ENCODE data around the gene GABRB3.
"Not testable (repeated sequence)": the region's sequence is repeated elsewhere in the genome, so short reads cannot be mapped to it uniquely, and the experiment has no call there.

The GABRB3 gene

GRCh38 chr15:26738996-26739395, 33.9 kb downstream of the GABRB3 start:
- H3K4me1 ChIP-seq (ENCODE audit: control insufficient read depth, insufficient read depth, low read length) = no peaks in the 10 kb centered on the region
- H3K4me3 ChIP-seq (ENCODE audit: insufficient read depth, low read depth, low read length) = no peak overlapping the region
- no peak overlapping the region for H3K27ac ChIP-seq (ENCODE audit: insufficient read depth, low read depth, low read length, poor library complexity, severe bottlenecking)
- WGBS, 2 experiments = 90 to 93% methylated on average over 9 of the region's 9 CpGs
- no peaks in the 10 kb centered on the region for H3K27me3 ChIP-seq (ENCODE audit: control insufficient read depth, insufficient read depth, low read length, poor library complexity, severe bottlenecking)
- no peaks in the 10 kb centered on the region for H3K9me3 ChIP-seq (ENCODE audit: control insufficient read depth, low read length)
- no peaks in the 10 kb centered on the region for H3K36me3 ChIP-seq (ENCODE audit: control insufficient read depth, insufficient read depth, low read length)

DNA sequence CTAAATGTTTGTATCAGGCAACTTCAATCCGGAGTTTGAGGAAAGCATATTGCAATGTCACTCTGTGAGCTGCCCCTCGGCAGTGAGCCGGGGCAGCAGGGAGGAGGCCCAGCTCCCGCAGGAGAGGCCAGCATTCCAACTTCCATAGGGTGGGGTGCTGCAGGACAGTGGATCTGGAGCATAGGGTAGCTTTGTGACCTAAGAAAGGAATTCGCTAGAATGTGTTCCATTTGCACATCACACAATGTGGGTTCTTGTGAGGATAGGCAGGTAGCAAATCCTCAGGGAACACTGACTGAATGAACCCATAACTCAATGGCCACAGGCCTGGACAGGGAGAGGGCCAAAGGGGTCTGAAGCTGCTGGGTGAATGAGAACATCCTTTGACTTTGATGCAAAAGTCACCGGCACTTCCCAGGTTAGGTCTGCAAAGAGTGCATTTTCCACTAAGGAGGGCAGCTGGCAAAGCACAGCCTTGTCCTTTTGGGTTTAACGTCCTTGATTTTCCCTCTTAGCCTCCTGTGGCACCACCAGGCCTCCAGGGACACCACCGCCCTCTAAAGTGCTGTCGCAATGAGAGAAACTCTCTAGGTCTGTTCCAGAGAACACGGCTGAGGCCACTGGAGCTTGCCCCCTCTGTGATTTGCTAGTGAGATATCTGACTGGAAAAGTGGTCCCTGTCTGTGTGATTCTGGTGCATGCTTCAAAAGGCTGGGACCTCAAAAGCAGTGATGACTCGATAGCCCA, 36.2 kb downstream of the GABRB3 start:
- no peaks in the 10 kb centered on the region for H3K36me3 ChIP-seq (ENCODE audit: control insufficient read depth, insufficient read depth, low read length)
- WGBS, 2 experiments = 75 to 77% methylated on average over 11 of the region's 11 CpGs
- H3K27me3 ChIP-seq (ENCODE audit: control insufficient read depth, insufficient read depth, low read length, poor library complexity, severe bottlenecking) = no peaks in the 10 kb centered on the region
- no peaks in the 10 kb centered on the region for H3K9me3 ChIP-seq (ENCODE audit: control insufficient read depth, low read length)
- H3K4me3 ChIP-seq (ENCODE audit: insufficient read depth, low read depth, low read length) = no peak overlapping the region
- H3K27ac ChIP-seq (ENCODE audit: insufficient read depth, low read depth, low read length, poor library complexity, severe bottlenecking) = no peak overlapping the region
- no peaks in the 10 kb centered on the region for H3K4me1 ChIP-seq (ENCODE audit: control insufficient read depth, insufficient read depth, low read length)

GRCh38 chr15:26731965-26732364, 40.9 kb downstream of the GABRB3 start:
- Histone ChIP-seq H3K27ac (ENCODE audit: insufficient read depth, low read depth, low read length, poor library complexity, severe bottlenecking) (no peak overlapping the region), H3K4me3 (ENCODE audit: insufficient read depth, low read depth, low read length) (no peak overlapping the region), H3K36me3 (ENCODE audit: control insufficient read depth, insufficient read depth, low read length) (no peaks in the 10 kb centered on the region), H3K4me1 (ENCODE audit: control insufficient read depth, insufficient read depth, low read length) (no peaks in the 10 kb centered on the region), H3K27me3 (ENCODE audit: control insufficient read depth, insufficient read depth, low read length, poor library complexity, severe bottlenecking) (no peaks in the 10 kb centered on the region), H3K9me3 (ENCODE audit: control insufficient read depth, low read length) (no peaks in the 10 kb centered on the region)
- 97% methylated on average over 4 of the region's 5 CpGs for WGBS, 2 experiments

- H3K36me3 ChIP-seq (ENCODE audit: control insufficient read depth, insufficient read depth, low read length) = no peaks in the 10 kb centered on the region
- no peaks in the 10 kb centered on the region for H3K4me1 ChIP-seq (ENCODE audit: control insufficient read depth, insufficient read depth, low read length)
- no peaks in the 10 kb centered on the region for H3K27me3 ChIP-seq (ENCODE audit: control insufficient read depth, insufficient read depth, low read length, poor library complexity, severe bottlenecking)
- no peak overlapping the region for H3K4me3 ChIP-seq (ENCODE audit: insufficient read depth, low read depth, low read length)
- H3K9me3 ChIP-seq (ENCODE audit: control insufficient read depth, low read length) = no peaks in the 10 kb centered on the region
- H3K27ac ChIP-seq (ENCODE audit: insufficient read depth, low read depth, low read length, poor library complexity, severe bottlenecking) = no peak overlapping the region
Observed at GRCh38 chr15:26729581-26729980, 43.3 kb downstream of the GABRB3 start.

DNA sequence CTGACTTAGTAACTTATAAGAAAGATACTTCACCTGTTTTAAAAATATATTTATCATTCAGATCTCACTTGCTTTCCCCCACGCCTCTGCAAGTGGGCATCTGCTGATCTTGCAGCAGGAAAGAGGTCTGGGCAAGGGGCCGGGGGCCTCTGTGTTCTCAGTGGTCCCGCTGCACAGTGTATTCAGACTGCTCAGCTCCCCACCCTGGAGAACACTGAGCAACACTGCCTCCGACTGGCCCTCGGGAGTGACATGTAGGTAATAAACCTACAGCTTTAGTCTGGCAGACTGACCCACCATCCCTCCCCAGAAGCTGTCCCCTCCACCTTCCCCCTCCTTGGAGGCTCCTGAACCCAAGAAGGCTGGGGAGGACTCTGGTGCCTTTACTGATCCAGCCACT, 43.8 kb downstream of the GABRB3 start:
- Histone ChIP-seq H3K4me3 (ENCODE audit: insufficient read depth, low read depth, low read length) (no peak overlapping the region), H3K4me1 (ENCODE audit: control insufficient read depth, insufficient read depth, low read length) (no peaks in the 10 kb centered on the region), H3K9me3 (ENCODE audit: control insufficient read depth, low read length) (no peaks in the 10 kb centered on the region), H3K27me3 (ENCODE audit: control insufficient read depth, insufficient read depth, low read length, poor library complexity, severe bottlenecking) (no peaks in the 10 kb centered on the region), H3K27ac (ENCODE audit: insufficient read depth, low read depth, low read length, poor library complexity, severe bottlenecking) (no peak overlapping the region), H3K36me3 (ENCODE audit: control insufficient read depth, insufficient read depth, low read length) (no peaks in the 10 kb centered on the region)
- WGBS, 2 experiments = 83 to 88% methylated on average over 5 of the region's 5 CpGs

DNA sequence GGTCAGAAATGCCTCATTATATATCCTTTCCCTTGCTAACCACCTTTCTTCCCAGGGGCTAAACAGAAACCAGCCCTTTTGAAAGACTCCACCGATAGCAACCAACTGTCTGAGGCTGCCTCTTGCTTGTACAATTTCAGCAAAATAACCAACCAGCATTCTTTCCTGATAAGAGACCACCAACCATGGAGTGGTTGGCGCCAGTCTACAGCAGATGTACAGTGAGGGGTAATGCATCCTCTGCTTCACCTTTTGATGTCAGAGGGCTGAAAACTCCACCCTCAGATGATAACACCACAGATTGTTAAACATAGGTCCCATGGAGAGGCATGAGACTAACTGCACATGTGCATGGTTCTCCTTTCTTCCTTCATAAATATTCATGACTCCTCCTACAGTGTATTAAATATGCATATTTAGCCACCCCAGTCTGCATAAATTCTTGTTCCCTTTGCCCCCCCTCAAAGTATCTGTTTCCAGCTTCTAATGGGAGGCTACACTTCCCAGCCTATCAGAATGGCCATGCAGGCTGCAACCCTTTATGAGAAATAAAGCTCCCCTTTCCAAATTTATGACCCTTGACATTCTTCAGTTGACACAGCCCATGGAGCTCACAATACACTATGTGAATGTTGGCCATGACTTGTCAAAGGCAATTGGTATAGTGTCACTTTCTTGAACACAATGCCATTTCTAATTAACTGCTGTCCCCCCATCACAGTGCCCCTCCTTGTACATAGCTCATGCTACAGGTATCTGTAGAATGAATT, 48.3 kb downstream of the GABRB3 start:
- no peaks in the 10 kb centered on the region for H3K36me3 ChIP-seq (ENCODE audit: control insufficient read depth, insufficient read depth, low read length)
- 97 to 98% methylated on average over 2 of the region's 2 CpGs for WGBS, 2 experiments
- no peaks in the 10 kb centered on the region for H3K27me3 ChIP-seq (ENCODE audit: control insufficient read depth, insufficient read depth, low read length, poor library complexity, severe bottlenecking)

DNA sequence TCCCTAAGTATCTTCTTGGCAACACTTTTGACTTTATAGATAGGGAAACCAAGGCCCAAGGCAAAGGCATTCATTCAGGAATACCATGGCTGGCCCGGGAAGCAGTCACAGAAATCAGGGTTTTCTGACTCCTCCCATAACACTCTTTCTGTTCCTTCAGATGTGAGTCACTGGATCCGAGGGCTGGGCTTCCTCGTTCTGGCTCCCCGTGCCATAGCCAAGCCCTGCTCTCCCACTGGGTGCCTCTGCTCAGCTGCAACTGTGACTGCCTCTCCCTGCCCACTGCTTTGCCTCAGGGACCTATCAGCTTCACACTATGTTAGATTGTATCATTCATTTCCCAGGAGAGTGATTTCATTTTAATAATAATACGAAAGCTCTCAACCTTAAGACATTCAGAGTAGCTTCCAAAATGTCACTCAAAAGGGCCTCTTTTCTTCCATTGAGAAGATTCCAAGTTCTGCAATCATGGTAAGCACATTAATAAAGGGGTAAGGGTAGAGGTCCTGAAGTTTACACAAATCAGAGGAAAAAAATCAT, 50.2 kb downstream of the GABRB3 start:
- no peaks in the 10 kb centered on the region for H3K27me3 ChIP-seq (ENCODE audit: control insufficient read depth, insufficient read depth, low read length, poor library complexity, severe bottlenecking)
- H3K9me3 ChIP-seq (ENCODE audit: control insufficient read depth, low read length) = no peaks in the 10 kb centered on the region
- no peaks in the 10 kb centered on the region for H3K36me3 ChIP-seq (ENCODE audit: control insufficient read depth, insufficient read depth, low read length)
- WGBS, 2 experiments = 36 to 49% methylated on average over 4 to 5 of the region's 5 CpGs
- H3K27ac ChIP-seq (ENCODE audit: insufficient read depth, low read depth, low read length, poor library complexity, severe bottlenecking) = no peak overlapping the region
- no peak overlapping the region for H3K4me3 ChIP-seq (ENCODE audit: insufficient read depth, low read depth, low read length)
- peaks cover 8% of the 10 kb centered on the region for H3K4me1 ChIP-seq (ENCODE audit: control insufficient read depth, insufficient read depth, low read length)

More for the DNA sequence above, 48.3 kb downstream of the GABRB3 start:
- Histone ChIP-seq H3K4me1 (ENCODE audit: control insufficient read depth, insufficient read depth, low read length) (peaks cover 8% of the 10 kb centered on the region), H3K27ac (ENCODE audit: insufficient read depth, low read depth, low read length, poor library complexity, severe bottlenecking) (no peak overlapping the region), H3K9me3 (ENCODE audit: control insufficient read depth, low read length) (no peaks in the 10 kb centered on the region), H3K4me3 (ENCODE audit: insufficient read depth, low read depth, low read length) (no peak overlapping the region)

- no peaks in the 10 kb centered on the region for H3K36me3 ChIP-seq (ENCODE audit: control insufficient read depth, insufficient read depth, low read length)
- WGBS, 2 experiments = 14 to 15% methylated on average over 5 of the region's 5 CpGs
- no peak overlapping the region for H3K27ac ChIP-seq (ENCODE audit: insufficient read depth, low read depth, low read length, poor library complexity, severe bottlenecking)
- H3K4me1 ChIP-seq (ENCODE audit: control insufficient read depth, insufficient read depth, low read length) = peaks cover 8% of the 10 kb centered on the region
- no peak overlapping the region for H3K4me3 ChIP-seq (ENCODE audit: insufficient read depth, low read depth, low read length)
- H3K9me3 ChIP-seq (ENCODE audit: control insufficient read depth, low read length) = no peaks in the 10 kb centered on the region
- no peaks in the 10 kb centered on the region for H3K27me3 ChIP-seq (ENCODE audit: control insufficient read depth, insufficient read depth, low read length, poor library complexity, severe bottlenecking)
Observed at GRCh38 chr15:26721232-26721967, 51.5 kb downstream of the GABRB3 start.

GRCh38 chr15:26720546-26720945, 52.3 kb downstream of the GABRB3 start:
- Histone ChIP-seq H3K27me3 (ENCODE audit: control insufficient read depth, insufficient read depth, low read length, poor library complexity, severe bottlenecking) (no peaks in the 10 kb centered on the region), H3K36me3 (ENCODE audit: control insufficient read depth, insufficient read depth, low read length) (no peaks in the 10 kb centered on the region), H3K4me3 (ENCODE audit: insufficient read depth, low read depth, low read length) (no peak overlapping the region), H3K4me1 (ENCODE audit: control insufficient read depth, insufficient read depth, low read length) (peaks cover 8% of the 10 kb centered on the region), H3K27ac (ENCODE audit: insufficient read depth, low read depth, low read length, poor library complexity, severe bottlenecking) (no peak overlapping the region), H3K9me3 (ENCODE audit: control insufficient read depth, low read length) (no peaks in the 10 kb centered on the region)
- 26 to 45% methylated on average over 5 of the region's 5 CpGs for WGBS, 2 experiments

DNA sequence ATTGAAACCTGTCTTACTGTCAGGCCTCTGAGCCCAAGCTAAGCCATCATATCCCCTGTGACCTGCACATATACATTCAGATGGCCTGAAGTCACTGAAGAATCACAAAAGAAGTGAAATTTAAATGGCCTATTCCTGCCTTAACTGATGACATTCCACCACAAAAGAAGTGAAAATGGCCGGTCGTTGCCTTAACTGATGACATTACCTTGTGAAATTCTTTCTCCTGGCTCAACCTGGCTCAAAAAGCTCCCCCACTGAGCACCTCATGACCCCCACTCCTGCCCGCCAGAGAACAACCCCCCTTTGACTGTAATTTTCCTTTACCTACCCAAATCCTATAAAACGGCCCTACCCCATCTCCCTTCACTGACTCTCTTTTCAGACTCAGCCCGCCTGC, 53.0 kb downstream of the GABRB3 start:
- H3K4me1 ChIP-seq (ENCODE audit: control insufficient read depth, insufficient read depth, low read length); H3K27me3 ChIP-seq (ENCODE audit: control insufficient read depth, insufficient read depth, low read length, poor library complexity, severe bottlenecking); H3K27ac ChIP-seq (ENCODE audit: insufficient read depth, low read depth, low read length, poor library complexity, severe bottlenecking); H3K36me3 ChIP-seq (ENCODE audit: control insufficient read depth, insufficient read depth, low read length); H3K4me3 ChIP-seq (ENCODE audit: insufficient read depth, low read depth, low read length); H3K9me3 ChIP-seq (ENCODE audit: control insufficient read depth, low read length): not testable (repeated sequence)
- 33 to 34% methylated on average over 5 of the region's 5 CpGs for WGBS, 2 experiments
